DMS 273 (cell line): Measurements from ENCODE around the gene PI4KA.
A peak's percentile ranks its signal among the peaks of the same experiment; 100 is the strongest.

Source experiments
- DNase-seq: peaks from one replicate; lab custom pipeline; 2025; ENCODE audit not compliant: unreplicated experiment; lab: John Stamatoyannopoulos, UW

Gene PI4KA

GRCh38 chr22:20794650-20795413 lies 63.8 kb downstream of the PI4KA start:
- DNase-seq, result no peak

GRCh38 chr22:20793748-20794649 lies 64.6 kb downstream of the PI4KA start:
- DNase-seq, result no peak

GRCh38 chr22:20792966-20793728 lies 65.5 kb downstream of the PI4KA start:
- no peak for DNase-seq

- no peak for DNase-seq
Measured at GRCh38 chr22:20792221-20792965, 66.2 kb downstream of the PI4KA start.

GRCh38 chr22:20788627-20789344 lies 69.8 kb downstream of the PI4KA start:
- peak; percentile 24 for DNase-seq

- peak; percentile 45 for DNase-seq
Measured at GRCh38 chr22:20787746-20788626, 70.6 kb downstream of the PI4KA start.

GRCh38 chr22:20787223-20787622 lies 71.4 kb downstream of the PI4KA start:
- DNase-seq, result no peak

- DNase-seq, result peak; percentile 48
Measured at GRCh38 chr22:20786536-20786979, 72.1 kb downstream of the PI4KA start.

- no peak for DNase-seq
Measured at GRCh38 chr22:20786048-20786447, 72.6 kb downstream of the PI4KA start.

- DNase-seq, result no peak
Measured at GRCh38 chr22:20785415-20785814, 73.2 kb downstream of the PI4KA start.

- peak; percentile 66 for DNase-seq
Measured at GRCh38 chr22:20783844-20784723, 74.5 kb downstream of the PI4KA start.

GRCh38 chr22:20783300-20783673 lies 75.3 kb downstream of the PI4KA start:
- no peak for DNase-seq

- no peak for DNase-seq
Measured at GRCh38 chr22:20782596-20783299, 75.9 kb downstream of the PI4KA start.

GRCh38 chr22:20782083-20782482 lies 76.5 kb downstream of the PI4KA start:
- no peak for DNase-seq

- DNase-seq, result no peak
Measured at GRCh38 chr22:20781272-20781990, 77.2 kb downstream of the PI4KA start.

GRCh38 chr22:20779818-20780158 lies 78.8 kb downstream of the PI4KA start:
- no peak for DNase-seq
